ENCODE measurements around the gene OR5T3.
"Not testable (repeated sequence)": the region's sequence is repeated elsewhere in the genome, so short reads cannot be mapped to it uniquely, and the experiment has no call there.

Gene OR5T3

GRCh38 chr11:56251954-56252353, at the start of gene OR5T3:
OR5T3 (plus strand) TSS chr11:56252254; CDS start chr11:56252254, 0 bp downstream.
- Histone ChIP-seq H3K36me3 (no peaks in the 10 kb centered on the region), H3K9ac (no peak within 1 kb of the TSS), H4K20me1 (no peaks in the 10 kb centered on the region), H3K9me3 (replicated peaks in 1 of 11) (no peaks in the 10 kb centered on the region), H3K4me2 (no peak within 1 kb of the TSS), H3K27me3 (no peaks in the 10 kb centered on the region), H3K27ac (no peak within 1 kb of the TSS), H3K4me3 (no peak within 1 kb of the TSS), H3K4me1 (no peaks in the 10 kb centered on the region)
- no peak for TF ChIP-seq Cebpa-rat (IDR thresholded peaks at IDR 0.05)

- Histone ChIP-seq H3K27ac (no peak overlapping the region), H3K9me3 (replicated peaks in 1 of 11) (no peaks in the 10 kb centered on the region), H3K36me3 (no peaks in the 10 kb centered on the region), H3K4me3 (no peak overlapping the region), H3K9ac (no peak overlapping the region), H3K27me3 (no peaks in the 10 kb centered on the region), H3K4me2 (no peak overlapping the region), H4K20me1 (no peaks in the 10 kb centered on the region), H3K4me1 (no peaks in the 10 kb centered on the region)
- no peak for TF ChIP-seq Cebpa-rat (IDR thresholded peaks at IDR 0.05)
Measured at GRCh38 chr11:56207790-56208189, 44.3 kb upstream of the OR5T3 start.

- no peaks in the 10 kb centered on the region for H4K20me1 ChIP-seq
- H3K4me3 ChIP-seq, result no peak overlapping the region
- no peak overlapping the region for H3K9ac ChIP-seq
- no peaks in the 10 kb centered on the region for H3K27me3 ChIP-seq
- TF ChIP-seq Cebpa-rat (IDR thresholded peaks at IDR 0.05), result no peak
- no peak overlapping the region for H3K27ac ChIP-seq
- no peaks in the 10 kb centered on the region for H3K4me1 ChIP-seq
- peaks cover 9 to 13% (median 11%) of the 10 kb centered on the region in 11 experiments; a peak in 20 of 22 replicates for H3K9me3 ChIP-seq (replicated peaks in 1 of 11)
- no peak overlapping the region for H3K4me2 ChIP-seq
- H3K36me3 ChIP-seq, result no peaks in the 10 kb centered on the region
Measured at GRCh38 chr11:56214537-56214936, 37.5 kb upstream of the OR5T3 start.

- H3K9me3 ChIP-seq (replicated peaks in 1 of 11), result peaks cover 9 to 13% (median 11%) of the 10 kb centered on the region in 11 experiments; a peak in 20 of 22 replicates
- not testable (repeated sequence) for H3K4me3 ChIP-seq, H3K9ac ChIP-seq, H3K4me1 ChIP-seq, H3K36me3 ChIP-seq, H3K4me2 ChIP-seq, H3K27me3 ChIP-seq, H3K27ac ChIP-seq, H4K20me1 ChIP-seq
Measured at GRCh38 chr11:56219735-56220134, 32.3 kb upstream of the OR5T3 start.

GRCh38 chr11:56234155-56234554, 17.9 kb upstream of the OR5T3 start, which contains the start of gene OR5T2:
OR5T2 (minus strand) TSS chr11:56234255; CDS start chr11:56233062, 1,193 bp downstream.
- H3K9ac ChIP-seq, result no peak within 1 kb of the TSS
- no peaks in the 10 kb centered on the region for H3K9me3 ChIP-seq (replicated peaks in 1 of 11)
- H3K4me3 ChIP-seq, result no peak within 1 kb of the TSS
- no peak for TF ChIP-seq Cebpa-rat (IDR thresholded peaks at IDR 0.05)
- H3K27me3 ChIP-seq, result no peaks in the 10 kb centered on the region
- no peak within 1 kb of the TSS for H3K4me2 ChIP-seq
- no peaks in the 10 kb centered on the region for H3K4me1 ChIP-seq
- no peaks in the 10 kb centered on the region for H4K20me1 ChIP-seq
- H3K27ac ChIP-seq, result no peak within 1 kb of the TSS
- H3K36me3 ChIP-seq, result no peaks in the 10 kb centered on the region

GRCh38 chr11:56271092-56271491, 19.0 kb downstream of the OR5T3 start:
- no peak overlapping the region for H3K4me3 ChIP-seq
- no peak for TF ChIP-seq Cebpa-rat (IDR thresholded peaks at IDR 0.05)
- H3K9ac ChIP-seq, result no peak overlapping the region
- no peak overlapping the region for H3K4me2 ChIP-seq
- H3K27me3 ChIP-seq, result no peaks in the 10 kb centered on the region
- no peaks in the 10 kb centered on the region for H3K36me3 ChIP-seq
- no peaks in the 10 kb centered on the region for H3K4me1 ChIP-seq
- H3K27ac ChIP-seq, result no peak overlapping the region
- peaks cover 0 to 3% (median 0%) of the 10 kb centered on the region in 11 experiments; a peak in 1 of 22 replicates for H3K9me3 ChIP-seq (replicated peaks in 1 of 11)
- H4K20me1 ChIP-seq, result no peaks in the 10 kb centered on the region

GRCh38 chr11:56273854-56274253, 21.8 kb downstream of the OR5T3 start, which contains the start of gene OR5T1:
OR5T1 (plus strand) TSS chr11:56274154; CDS start chr11:56275639, 1,485 bp downstream.
- no peaks in the 10 kb centered on the region for H3K4me1 ChIP-seq
- no peaks in the 10 kb centered on the region for H3K36me3 ChIP-seq
- no peaks in the 10 kb centered on the region for H3K27me3 ChIP-seq
- H3K27ac ChIP-seq, result no peak within 1 kb of the TSS
- H3K9ac ChIP-seq, result no peak within 1 kb of the TSS
- H3K9me3 ChIP-seq (replicated peaks in 1 of 11), result no peaks in the 10 kb centered on the region
- no peak within 1 kb of the TSS for H3K4me3 ChIP-seq
- no peaks in the 10 kb centered on the region for H4K20me1 ChIP-seq
- H3K4me2 ChIP-seq, result no peak within 1 kb of the TSS
- TF ChIP-seq Cebpa-rat (IDR thresholded peaks at IDR 0.05), result no peak

- no peaks in the 10 kb centered on the region for H3K9me3 ChIP-seq (replicated peaks in 1 of 11)
Measured at GRCh38 chr11:56292154-56292553, 40.1 kb downstream of the OR5T3 start, which contains the start of gene OR8H1. OR8H1 (minus strand) TSS chr11:56292254; CDS start chr11:56291062, 1,192 bp downstream.

GRCh38 chr11:56296898-56297297, 44.8 kb downstream of the OR5T3 start:
- Histone ChIP-seq H3K4me3 (no peak overlapping the region), H3K9me3 (replicated peaks in 1 of 11) (no peaks in the 10 kb centered on the region), H3K9ac (no peak overlapping the region), H3K27me3 (no peaks in the 10 kb centered on the region), H4K20me1 (no peaks in the 10 kb centered on the region), H3K4me1 (no peaks in the 10 kb centered on the region), H3K36me3 (no peaks in the 10 kb centered on the region), H3K27ac (no peak overlapping the region), H3K4me2 (no peak overlapping the region)
- no peak for TF ChIP-seq Cebpa-rat (IDR thresholded peaks at IDR 0.05)

More at GRCh38 chr11:56292154-56292553, 40.1 kb downstream of the OR5T3 start, which contains the start of gene OR8H1:
- Histone ChIP-seq H3K4me1 (no peaks in the 10 kb centered on the region), H3K4me2 (no peak within 1 kb of the TSS), H3K27me3 (no peaks in the 10 kb centered on the region), H3K4me3 (no peak within 1 kb of the TSS), H3K36me3 (no peaks in the 10 kb centered on the region), H3K9ac (no peak within 1 kb of the TSS), H3K27ac (no peak within 1 kb of the TSS), H4K20me1 (no peaks in the 10 kb centered on the region)
- TF ChIP-seq Cebpa-rat (IDR thresholded peaks at IDR 0.05), result no peak
